Measurements from ENCODE around the gene CCDC71L. TPM values are rescaled to one million over a fixed set of nuclear protein-coding genes. Genes with fewer than 3 reads are reported as not detected.

Gene CCDC71L
- polyA plus RNA-seq, 1 experiment, result 16.9 TPM

- ChIA-PET CTCF (interaction anchor here (4.4 kb wide), 1 partner anchor 477 kb away, joined by 20 read pairs; no protein-coding TSS in a partner anchor), POLR2A (no interaction called here)
- no peak for DNase-seq (ENCODE audit: low read depth, low spot score)
- TF ChIP-seq, protein P1, sequence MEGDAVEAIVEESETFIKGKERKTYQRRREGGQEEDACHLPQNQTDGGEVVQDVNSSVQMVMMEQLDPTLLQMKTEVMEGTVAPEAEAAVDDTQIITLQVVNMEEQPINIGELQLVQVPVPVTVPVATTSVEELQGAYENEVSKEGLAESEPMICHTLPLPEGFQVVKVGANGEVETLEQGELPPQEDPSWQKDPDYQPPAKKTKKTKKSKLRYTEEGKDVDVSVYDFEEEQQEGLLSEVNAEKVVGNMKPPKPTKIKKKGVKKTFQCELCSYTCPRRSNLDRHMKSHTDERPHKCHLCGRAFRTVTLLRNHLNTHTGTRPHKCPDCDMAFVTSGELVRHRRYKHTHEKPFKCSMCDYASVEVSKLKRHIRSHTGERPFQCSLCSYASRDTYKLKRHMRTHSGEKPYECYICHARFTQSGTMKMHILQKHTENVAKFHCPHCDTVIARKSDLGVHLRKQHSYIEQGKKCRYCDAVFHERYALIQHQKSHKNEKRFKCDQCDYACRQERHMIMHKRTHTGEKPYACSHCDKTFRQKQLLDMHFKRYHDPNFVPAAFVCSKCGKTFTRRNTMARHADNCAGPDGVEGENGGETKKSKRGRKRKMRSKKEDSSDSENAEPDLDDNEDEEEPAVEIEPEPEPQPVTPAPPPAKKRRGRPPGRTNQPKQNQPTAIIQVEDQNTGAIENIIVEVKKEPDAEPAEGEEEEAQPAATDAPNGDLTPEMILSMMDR (IDR thresholded peaks at IDR 0.05; ENCODE audit: low read depth, low read length), result no peak
- Histone ChIP-seq H3K9me3 (ENCODE audit: control insufficient read depth, insufficient read depth, low read length) (no peaks in the 10 kb centered on the region), H3K27ac (ENCODE audit: low read depth, low read length) (no peak overlapping the region), H3K27me3 (ENCODE audit: control insufficient read depth, insufficient read depth, low read length) (no peaks in the 10 kb centered on the region), H3K4me3 (ENCODE audit: low read depth, low read length) (no peak overlapping the region)
These were observed 8.0 kb downstream of the CCDC71L start for GRCh38 chr7:106652909-106653308.

- TF ChIP-seq, protein P1 (IDR thresholded peaks at IDR 0.05; ENCODE audit: low read depth, low read length), result no peak
- Histone ChIP-seq H3K9me3 (ENCODE audit: control insufficient read depth, insufficient read depth, low read length) (no peaks in the 10 kb centered on the region), H3K27ac (ENCODE audit: low read depth, low read length) (no peak overlapping the region), H3K4me3 (ENCODE audit: low read depth, low read length) (no peak overlapping the region), H3K27me3 (ENCODE audit: control insufficient read depth, insufficient read depth, low read length) (no peaks in the 10 kb centered on the region)
- ChIA-PET POLR2A (no interaction called here), CTCF (interaction anchor here (0.5 to 4.4 kb wide), 3 partner anchors 476 to 1070 kb away, joined by 3 to 20 read pairs (median 3); no protein-coding TSS in a partner anchor)
- DNase-seq (ENCODE audit: low read depth, low spot score), result no peak
These were observed 8.9 kb downstream of the CCDC71L start for GRCh38 chr7:106652092-106652491.

GRCh38 chr7:106646256-106646655, 14.7 kb downstream of the CCDC71L start:
- TF ChIP-seq, protein P1 (IDR thresholded peaks at IDR 0.05; ENCODE audit: low read depth, low read length), result no peak
- H3K27ac ChIP-seq (ENCODE audit: low read depth, low read length), result no peak overlapping the region
- H3K27me3 ChIP-seq (ENCODE audit: control insufficient read depth, insufficient read depth, low read length), result no peaks in the 10 kb centered on the region
- CTCF ChIA-PET, result interaction anchor here (0.8 kb wide), 1 partner anchor 14 kb away, joined by 3 read pairs; the partner anchor contains the start of gene CCDC71L
- POLR2A ChIA-PET, result no interaction called here
- H3K4me3 ChIP-seq (ENCODE audit: low read depth, low read length), result no peak overlapping the region
- no peaks in the 10 kb centered on the region for H3K9me3 ChIP-seq (ENCODE audit: control insufficient read depth, insufficient read depth, low read length)
- no peak for DNase-seq (ENCODE audit: low read depth, low spot score)

GRCh38 chr7:106644999-106645398, 16.0 kb downstream of the CCDC71L start:
- POLR2A ChIA-PET, result no interaction called here

More at GRCh38 chr7:106644999-106645398, 16.0 kb downstream of the CCDC71L start:
- Histone ChIP-seq H3K27ac (ENCODE audit: low read depth, low read length) (no peak overlapping the region), H3K27me3 (ENCODE audit: control insufficient read depth, insufficient read depth, low read length) (no peaks in the 10 kb centered on the region), H3K9me3 (ENCODE audit: control insufficient read depth, insufficient read depth, low read length) (no peaks in the 10 kb centered on the region), H3K4me3 (ENCODE audit: low read depth, low read length) (no peak overlapping the region)
- CTCF ChIA-PET, result interaction anchor here (1.4 kb wide), 1 partner anchor 468 kb away, joined by 5 read pairs; no protein-coding TSS in a partner anchor
- no peak for DNase-seq (ENCODE audit: low read depth, low spot score)
- TF ChIP-seq, protein P1 (IDR thresholded peaks at IDR 0.05; ENCODE audit: low read depth, low read length), result no peak

Measured in AG04450 (cell line).